GM21367 (cell line): ENCODE results near the gene DEPDC7.
"Not testable (repeated sequence)": the region's sequence is repeated elsewhere in the genome, so short reads cannot be mapped to it uniquely, and the experiment has no call there.

ENCODE experiments used
- ATAC-seq: cut with Tn5 transposase; IDR thresholded peaks from one replicate; pipeline ENCODE4 v1.9.1; 2021; ENCODE audit not compliant: unreplicated experiment

DEPDC7 gene

DNA sequence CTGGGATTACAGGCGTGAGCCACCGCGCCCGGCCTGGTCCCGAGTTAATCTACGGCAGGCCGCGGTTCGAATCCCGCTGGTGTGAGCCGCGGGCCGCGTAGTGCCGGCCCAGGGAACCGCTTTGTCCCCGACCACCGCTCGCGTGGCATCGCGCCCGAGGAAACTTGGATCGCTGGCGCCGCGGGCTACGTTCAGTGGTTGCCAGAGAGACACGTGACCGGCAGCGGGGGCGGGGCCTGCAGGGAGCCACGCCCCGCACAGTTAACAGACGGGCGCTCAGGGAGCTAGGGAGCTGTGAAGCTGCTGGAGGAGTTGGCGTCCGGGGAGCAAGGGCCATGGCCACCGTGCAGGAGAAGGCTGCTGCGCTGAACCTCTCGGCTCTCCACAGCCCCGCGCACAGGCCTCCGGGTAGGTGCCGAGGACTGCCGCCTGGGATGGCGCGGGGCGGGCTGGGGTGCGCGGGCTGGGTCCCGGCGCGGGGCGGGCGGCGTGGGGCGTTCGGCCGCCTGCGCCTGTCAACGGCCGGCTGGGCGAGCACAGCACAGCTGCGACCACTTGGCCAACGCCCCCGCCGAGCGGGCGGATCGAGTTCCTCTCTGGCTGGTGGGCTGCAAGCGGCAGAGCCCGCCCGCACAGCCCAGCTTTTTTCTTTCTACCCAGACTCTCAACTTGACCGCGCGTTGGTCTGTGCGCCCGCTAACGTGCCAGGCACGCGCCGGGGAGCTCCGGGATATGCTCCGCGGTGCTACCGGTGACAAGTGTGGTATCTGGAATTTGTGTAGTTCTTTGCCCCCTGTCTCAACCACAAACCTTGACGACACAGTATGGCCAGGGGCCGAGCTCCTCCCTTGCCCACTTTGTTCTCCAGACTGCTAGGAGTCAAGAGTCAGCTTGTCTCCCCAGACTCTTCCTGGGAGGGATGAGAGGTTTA, at the start of gene DEPDC7:
DEPDC7 (plus strand) TSS at position 258 of the 931 bp plus-strand sequence; CDS start at position 336, 78 bp downstream.
- peak; percentile 48 for ATAC-seq

DNA sequence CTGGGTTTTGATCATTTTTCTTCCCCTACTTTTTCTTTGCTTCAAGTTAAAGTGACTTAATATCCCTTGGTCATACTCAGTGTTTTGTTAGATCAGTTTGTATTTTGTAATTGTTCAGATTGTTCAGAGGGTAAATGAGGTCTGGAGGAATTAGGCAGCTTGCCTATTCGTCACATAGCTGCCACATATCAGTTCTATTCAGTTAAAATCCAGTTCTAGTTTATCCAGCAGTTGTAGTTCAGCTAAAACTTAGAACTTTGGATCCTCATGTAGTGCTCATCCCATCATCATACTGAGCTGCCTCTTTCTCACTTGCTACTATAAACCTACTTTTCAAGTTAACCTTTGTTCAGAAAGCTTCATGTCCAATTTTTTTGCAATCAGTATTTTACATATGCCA, 47.1 kb upstream of the DEPDC7 start:
- no peak for ATAC-seq

DNA sequence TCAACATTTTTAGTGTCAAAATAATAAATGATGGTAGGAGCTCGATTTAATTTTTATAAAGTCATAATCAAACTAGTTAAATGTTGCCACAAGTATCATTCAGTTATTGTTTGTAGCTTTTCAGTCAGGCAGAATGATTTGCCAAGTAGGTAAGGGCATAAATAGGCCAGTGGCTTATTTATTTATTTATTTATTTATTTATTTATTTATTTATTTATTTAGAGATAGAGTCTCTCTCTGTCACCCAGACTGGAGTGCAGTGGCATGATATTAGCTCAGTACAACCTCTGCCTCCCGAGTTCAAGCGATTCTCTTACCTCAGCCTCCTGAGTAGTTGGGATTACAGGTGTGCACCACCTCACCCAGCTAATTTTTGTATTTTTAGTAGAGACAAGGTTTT, 43.4 kb upstream of the DEPDC7 start:
- not testable (repeated sequence) for ATAC-seq

DNA sequence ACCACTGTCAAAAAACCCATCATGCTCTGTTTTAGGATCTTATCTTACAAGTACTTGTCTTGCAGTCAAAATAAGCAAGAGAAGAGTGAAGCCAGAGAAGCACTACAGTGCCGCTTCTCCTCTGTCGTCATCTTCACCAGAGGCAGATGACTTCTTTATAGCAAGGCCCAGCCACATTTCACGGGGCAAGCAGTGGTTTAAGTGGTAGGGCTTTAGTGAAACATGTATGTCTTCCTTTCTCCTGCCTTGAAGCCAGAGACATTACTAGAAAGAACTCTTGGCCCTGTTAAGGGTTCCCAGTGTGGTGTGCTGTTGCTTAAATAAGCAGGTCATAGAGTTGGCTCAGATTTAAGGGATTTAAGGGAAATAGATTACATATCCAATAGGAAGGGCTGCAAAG, 42.9 kb upstream of the DEPDC7 start:
- ATAC-seq: no peak

DNA sequence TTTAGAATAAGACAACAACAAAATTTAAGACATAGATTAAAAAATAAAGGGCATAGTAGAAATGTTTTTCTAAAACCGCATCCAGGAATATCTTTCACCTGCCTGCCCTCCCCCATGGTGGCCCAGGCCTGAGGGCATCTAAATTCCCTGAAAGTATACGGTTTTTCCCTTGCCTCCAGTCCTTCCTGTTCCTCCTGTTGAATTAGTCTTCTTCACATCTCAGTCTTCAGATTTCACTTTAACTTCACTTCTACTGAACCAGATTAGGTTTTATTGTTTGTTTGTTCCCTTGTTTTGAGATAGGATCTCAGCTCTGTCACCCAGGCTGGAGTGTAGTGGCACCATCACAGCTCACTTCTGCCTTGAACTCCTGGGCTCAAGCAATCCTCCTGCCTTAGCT, 33.1 kb upstream of the DEPDC7 start:
- no peak for ATAC-seq

DNA sequence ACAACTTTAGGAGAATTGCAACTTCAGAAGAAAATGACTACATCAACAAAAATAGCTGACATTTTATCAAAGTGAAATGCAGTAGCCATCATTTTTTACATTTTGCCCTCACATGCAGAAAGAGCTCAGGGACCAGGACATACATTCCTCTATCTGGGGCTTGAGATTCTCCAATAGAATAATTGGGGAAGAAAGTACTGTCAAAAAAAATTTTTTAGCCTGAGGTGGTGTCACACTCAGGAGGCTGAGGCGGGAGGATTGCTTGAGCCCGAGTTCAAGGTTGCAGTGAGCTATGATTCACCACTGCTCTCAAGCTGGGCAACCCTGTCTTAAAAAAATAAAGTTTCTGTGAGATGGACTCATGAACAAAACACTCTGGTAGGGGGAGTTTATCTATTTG, 32.2 kb upstream of the DEPDC7 start:
- ATAC-seq: no peak

DNA sequence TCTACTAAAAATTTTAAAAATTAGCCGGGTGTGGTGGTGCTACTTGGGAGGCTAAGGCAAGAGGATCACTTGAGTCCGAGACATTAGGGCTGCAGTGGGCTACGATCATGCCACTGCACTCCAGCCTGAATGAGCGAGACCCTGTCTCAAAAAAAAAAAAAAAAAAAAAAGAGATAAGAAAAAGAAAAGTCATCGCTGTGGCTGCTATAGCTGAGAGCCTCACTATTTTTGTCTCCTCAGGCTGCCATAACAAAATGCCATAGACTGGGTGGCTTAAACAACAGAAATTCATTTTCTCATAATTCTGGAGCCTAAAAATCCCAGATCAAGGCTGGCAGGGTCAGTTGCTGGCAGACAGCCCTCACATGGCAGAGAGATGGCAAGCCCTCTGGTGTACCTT, 30.1 kb upstream of the DEPDC7 start:
- no peak for ATAC-seq

DNA sequence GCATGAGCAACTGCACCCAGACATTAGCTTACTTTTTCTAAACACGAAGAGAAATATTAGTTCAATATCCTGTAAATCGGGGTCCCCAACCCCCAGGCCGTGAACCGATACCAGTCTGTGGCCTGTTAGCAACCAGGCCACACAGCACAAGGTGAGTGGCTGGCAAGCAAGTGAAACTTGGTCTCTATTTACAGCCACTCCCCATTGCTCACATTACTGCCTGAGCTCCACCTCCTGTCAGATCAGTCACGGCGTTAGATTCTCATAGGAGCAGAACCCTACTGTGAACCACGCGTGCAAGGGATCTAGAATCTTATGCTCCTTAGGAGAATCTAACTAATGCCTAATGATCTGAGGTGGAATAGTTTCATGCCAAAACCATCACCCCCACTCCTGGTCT, 27.8 kb upstream of the DEPDC7 start:
- no peak for ATAC-seq

DNA sequence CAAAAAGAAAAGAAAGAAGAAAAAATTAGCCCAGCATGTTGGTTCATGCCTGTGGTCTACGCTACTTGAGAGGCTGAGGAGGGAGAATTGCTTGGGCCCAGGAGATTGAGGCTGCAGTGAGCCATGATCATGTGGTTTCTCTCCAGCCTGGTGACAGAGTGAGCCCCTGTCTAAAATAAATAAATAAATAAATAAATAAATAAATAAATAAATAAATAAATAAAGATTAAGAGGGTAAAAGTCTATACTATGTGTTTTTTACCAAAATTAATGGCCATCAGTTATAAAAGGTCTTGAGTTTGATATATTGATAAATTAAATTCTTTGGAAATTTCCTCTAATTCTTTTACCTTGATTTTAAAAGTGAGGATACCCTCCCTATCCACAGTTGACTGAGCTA, 25.2 kb upstream of the DEPDC7 start:
- ATAC-seq: no peak

DNA sequence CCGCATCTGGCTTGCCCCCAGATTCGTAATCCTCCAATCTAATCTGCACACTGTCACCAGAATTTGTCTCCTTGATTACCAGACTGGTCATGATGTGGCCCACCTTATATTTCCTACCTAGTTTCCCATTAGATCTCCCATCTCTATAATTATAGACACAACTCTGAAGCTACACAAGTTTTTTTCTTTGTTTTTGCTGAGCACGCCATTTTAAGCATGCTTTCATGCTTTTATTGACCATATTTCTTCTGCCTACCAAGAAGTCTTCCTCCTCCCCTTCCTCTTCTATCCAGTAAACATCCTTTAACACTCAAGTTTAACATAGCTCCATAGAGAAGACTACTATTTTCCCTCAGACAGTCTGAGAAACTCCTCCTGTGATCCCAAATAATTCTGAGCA, 24.3 kb upstream of the DEPDC7 start:
- ATAC-seq: no peak

DNA sequence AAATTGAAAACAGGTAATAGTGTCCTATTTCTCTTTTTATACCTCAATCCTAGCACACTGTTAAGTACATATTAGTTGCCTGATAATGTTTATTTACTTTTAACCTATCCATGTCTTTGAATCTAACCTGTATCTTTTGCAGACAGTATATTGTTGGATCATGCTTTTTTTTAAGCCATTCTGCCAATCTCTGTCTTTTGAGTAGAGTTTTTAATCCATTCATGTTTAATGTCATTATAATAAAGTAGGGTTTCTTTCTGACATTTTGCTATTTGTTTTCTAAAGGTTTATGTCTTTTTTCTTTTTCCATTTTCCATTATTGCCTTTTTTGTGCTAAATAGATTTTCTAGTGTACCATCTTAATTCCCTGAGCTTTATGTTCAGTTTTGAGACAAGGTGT, 23.8 kb upstream of the DEPDC7 start:
- ATAC-seq: no peak

DNA sequence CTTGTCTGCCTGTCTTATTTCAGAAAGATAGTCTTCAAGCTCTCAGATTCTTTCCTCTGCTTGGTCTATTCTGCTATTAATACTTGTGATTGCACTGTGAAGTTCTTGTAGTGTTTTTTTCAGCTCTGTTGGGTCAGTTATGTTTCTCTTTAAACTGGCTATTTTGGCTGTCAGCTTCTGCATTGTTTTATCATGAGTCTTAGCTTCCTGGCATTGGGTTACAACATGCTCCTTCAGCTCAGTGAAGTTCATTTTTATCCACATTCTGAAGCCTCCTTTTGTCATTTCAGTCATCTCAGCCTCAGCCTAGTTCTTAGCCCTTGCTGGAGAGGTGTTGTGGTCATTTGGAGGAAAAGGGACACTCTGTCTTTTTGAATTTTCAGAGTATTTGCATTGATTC, 15.5 kb upstream of the DEPDC7 start:
- ATAC-seq: no peak

DNA sequence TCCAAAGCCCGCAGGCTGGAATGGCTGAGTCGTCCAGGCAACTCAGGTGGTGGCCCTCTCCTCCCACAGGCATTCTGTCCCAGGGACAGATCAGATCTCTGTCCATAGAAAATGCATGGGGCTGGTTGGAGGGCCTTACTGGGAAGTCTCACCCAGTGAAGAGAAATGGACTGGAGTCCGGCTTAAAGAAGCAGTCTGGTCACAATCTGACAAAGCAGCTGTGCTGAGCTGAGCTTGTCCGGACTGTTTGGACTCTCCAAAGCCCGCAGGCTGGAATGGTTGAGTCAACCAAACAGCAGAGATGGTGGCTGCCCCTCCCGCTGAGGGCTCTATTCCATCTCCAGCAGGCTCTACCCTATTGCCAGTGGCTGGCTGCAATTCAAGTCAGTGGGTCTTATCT, 14.4 kb upstream of the DEPDC7 start:
- no peak for ATAC-seq

DNA sequence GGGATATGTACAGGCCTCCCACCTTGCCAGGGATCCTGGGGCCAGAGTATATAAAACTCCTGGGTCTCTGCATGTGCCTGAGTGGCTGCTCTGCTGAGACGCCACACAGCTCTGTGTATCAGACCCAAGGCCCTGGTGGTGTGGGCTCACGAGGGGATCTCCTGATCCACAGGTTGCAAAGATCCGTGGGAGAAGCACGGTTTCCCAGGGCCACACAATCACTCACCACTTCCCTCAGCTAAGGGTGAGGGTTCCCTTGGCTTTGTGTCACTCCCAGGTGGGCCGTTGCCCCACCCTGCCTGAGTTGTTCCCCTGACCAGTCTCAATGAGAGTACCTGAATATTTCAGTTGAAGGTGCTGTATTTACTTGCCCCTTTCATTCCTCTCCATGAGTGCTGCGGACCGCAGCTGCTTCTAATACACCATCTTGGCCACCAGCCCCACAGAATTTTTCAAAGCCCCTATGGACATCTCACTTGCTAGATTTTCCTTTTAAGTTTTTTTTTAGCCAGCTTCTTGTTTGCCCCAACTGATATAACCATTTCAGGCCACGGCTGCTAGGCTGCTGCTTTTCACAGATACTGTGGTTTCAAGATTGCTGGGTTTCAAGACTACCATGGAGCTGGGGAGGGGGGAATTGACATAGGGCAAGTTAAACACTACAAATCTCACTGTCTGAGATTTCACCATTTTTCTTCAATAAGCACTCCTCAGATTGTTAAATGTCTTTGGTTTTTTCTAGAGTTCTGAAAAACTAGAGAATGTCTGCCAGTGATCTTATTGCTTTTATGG, 13.7 kb upstream of the DEPDC7 start:
- no peak for ATAC-seq

DNA sequence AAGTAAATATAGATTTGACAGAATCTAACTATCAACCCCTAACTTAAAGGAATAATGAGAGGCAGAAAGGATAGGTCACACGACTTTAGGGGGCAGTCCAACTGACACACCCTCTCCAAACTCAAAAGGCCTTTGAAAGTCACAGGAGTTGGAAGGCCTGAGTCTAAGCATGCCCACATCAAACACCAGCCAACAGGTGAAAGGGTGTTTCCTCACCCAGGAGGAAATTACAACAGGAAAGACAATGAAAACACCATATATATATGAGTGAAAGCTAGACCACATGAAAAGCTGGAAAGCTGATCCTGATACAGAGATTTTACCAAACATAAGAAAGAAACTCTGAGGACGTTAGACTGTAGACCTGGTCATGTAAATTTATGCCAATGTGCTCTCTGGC, 10.5 kb upstream of the DEPDC7 start:
- ATAC-seq: no peak

DNA sequence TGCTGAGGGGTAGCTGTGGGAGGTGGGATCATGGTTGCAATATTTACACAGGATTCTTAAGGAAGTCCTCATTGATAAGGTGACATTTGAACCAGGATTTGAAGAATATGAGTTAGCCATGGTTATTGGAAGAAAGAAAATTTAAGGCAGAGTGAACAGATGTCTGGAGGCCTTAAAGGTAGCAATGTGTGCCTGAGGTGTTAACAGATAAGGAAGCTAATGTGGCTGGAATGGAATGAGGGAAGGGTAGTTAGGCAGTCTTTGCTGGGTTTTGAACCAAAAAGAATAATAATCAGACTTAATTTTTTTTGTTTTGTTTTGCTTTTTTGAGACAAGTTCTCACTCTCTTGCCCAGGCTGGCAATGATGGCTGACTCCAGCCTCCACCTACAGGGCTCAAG, 9.7 kb upstream of the DEPDC7 start:
- ATAC-seq: no peak

DNA sequence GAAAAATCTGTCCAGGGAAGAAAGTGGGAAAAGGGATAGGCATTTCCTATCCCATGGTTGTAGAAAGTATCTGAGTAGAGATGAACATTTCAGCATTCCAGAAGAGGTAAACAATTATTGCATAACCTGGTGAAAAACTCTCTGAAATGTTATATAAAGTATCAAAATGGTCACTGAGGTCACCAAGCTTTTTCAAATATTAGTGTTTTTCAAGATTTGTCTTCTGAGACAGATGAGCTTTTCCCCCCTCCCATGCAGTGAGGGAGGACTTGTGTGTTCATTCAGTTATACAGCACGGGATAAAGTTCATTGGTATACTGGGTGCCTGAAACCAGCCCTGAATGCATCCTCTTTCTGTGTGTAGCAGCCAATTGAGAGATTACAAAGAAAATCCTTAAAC, 1.9 kb upstream of the DEPDC7 start:
- no peak for ATAC-seq

DNA sequence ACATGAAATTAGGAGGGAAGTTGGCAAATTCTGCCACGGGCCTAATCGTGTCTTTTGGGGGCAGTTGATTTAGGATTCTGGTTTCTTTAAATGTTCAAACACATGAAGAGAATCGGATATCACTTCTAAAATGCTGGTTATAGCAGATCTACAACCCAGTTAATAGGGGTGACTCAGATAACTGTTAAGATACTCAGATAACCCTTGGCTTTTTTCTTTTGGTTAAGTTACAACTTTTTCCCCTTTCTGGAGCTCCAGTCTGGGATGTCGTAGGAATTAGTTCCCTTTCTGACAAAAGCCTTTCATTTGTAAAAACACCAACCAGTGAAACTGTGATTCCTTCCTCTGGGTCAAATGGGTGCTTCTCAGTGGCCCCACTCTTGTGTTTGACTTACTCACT, 976 bp downstream of the DEPDC7 start:
- ATAC-seq: no peak

DNA sequence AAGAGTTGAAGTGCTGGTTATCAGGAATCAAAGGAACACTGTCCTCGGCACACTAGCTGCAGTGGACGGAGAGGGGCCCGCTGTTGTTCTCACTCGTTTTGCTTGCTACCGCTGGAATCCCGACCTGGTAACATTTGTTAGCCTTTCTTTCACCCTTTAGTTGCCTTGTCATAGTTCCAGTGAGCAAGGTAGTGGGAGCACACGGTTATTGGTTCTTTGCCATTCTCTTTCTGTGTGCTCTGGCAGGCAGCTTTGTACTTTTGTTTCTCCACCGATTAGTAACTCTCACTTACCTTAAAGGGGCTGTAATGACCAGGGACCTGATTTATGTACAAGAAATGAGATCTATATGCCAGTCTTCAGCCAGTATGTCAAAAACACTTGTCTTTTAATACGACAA, 1.8 kb downstream of the DEPDC7 start:
- no peak for ATAC-seq

DNA sequence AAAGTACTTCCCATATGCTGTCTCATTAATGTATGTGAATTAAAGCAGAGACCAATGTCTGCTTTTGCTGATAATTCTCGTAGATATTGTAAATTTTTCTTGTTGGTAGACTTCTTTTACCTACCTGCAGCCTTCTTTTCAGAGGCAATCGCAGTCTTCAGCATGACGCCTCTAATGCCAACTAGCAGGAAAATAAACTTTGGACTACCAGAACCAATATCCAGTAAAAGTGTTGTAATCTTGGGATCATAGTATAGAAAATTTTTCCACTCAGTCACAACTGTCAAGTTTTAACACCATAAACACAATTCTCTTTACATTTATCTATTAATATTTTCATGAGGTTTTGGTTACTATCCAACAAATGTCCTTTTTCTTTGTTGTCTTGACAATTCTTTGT, 2.3 kb downstream of the DEPDC7 start:
- ATAC-seq: no peak

DNA sequence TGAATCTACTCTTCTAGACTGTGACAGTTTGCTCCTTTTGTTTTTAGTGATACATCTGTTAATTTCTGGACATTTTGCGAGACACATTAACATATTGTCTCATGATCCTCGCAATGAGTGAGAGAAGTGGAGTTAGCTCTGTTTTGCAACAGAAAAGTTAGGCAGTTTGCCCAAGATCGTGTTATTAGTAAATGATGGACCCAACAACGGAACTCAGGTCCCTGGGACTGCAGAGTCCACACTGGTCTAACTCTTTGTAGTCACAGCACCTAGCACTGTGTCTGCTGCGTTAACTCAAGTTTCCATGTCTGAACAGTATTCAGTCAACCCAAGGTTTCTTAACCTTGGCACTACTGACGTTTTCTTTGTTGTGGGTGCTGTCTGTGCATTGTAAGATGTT, 3.2 kb downstream of the DEPDC7 start:
- ATAC-seq: no peak

DNA sequence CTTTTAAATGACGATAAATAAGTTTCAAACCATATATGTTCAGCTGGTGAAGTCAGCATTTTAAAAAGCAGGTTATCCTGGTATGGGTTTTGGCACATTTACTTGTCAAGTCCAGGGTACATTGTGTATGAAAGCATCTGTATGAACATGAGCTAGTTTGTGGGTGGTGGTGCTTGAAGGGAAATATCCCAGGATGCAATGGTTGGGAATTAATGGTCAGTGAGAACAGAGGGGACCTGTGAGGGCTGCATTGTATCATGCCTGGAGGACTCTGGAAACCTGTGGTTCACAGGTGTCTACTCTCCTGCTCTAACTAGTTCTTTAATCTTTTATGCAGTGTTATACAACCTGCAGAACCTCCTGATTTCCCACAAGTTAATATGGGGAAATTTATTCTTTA, 5.8 kb downstream of the DEPDC7 start:
- ATAC-seq: no peak
